GM21515 (cell line): ENCODE data around the gene TRIM47.

ENCODE experiments used
- ATAC-seq: cut with Tn5 transposase; IDR thresholded peaks from one replicate; pipeline ENCODE4 v1.9.1; 2021; ENCODE audit not compliant: unreplicated experiment

TRIM47 gene, protein sequence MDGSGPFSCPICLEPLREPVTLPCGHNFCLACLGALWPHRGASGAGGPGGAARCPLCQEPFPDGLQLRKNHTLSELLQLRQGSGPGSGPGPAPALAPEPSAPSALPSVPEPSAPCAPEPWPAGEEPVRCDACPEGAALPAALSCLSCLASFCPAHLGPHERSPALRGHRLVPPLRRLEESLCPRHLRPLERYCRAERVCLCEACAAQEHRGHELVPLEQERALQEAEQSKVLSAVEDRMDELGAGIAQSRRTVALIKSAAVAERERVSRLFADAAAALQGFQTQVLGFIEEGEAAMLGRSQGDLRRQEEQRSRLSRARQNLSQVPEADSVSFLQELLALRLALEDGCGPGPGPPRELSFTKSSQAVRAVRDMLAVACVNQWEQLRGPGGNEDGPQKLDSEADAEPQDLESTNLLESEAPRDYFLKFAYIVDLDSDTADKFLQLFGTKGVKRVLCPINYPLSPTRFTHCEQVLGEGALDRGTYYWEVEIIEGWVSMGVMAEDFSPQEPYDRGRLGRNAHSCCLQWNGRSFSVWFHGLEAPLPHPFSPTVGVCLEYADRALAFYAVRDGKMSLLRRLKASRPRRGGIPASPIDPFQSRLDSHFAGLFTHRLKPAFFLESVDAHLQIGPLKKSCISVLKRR

DNA sequence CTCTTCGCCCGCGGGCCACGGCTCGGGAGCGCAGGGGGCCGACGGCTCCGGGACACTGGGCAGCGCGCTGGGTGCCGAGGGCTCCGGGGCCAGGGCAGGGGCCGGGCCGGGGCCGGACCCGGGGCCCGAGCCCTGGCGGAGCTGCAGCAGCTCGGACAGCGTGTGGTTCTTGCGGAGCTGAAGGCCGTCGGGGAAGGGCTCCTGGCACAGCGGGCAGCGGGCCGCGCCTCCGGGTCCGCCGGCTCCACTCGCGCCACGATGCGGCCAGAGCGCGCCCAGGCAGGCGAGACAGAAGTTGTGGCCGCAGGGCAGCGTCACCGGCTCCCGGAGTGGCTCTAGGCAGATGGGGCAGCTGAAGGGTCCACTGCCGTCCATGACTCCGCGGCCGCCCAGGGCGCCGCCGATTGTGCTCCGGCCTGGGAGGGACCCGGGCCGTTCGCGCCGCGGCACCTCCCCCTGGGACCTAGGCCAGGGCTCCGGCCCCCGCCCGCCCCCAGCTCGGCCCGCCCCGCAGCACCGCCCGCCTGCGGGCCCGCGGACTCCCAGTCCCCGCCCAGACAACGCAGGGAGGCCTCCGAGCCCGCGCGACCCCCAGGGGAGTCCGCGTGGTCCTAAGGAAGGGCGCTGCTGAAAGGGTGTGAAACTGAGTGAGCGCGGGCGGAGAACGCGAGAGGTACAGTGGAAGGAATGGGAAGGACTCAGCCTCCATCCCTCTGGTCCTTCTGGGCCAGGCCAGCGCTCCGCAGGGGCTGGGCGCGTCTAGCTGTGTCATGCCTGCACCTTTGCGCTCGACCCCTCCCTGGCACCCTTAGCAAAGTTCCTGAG, at the start of gene TRIM47:
TSS of gene TRIM47 (minus strand) at position 408 of the 825 bp plus-strand sequence. CDS start at position 375, 33 bp downstream.
- no peak for ATAC-seq

DNA sequence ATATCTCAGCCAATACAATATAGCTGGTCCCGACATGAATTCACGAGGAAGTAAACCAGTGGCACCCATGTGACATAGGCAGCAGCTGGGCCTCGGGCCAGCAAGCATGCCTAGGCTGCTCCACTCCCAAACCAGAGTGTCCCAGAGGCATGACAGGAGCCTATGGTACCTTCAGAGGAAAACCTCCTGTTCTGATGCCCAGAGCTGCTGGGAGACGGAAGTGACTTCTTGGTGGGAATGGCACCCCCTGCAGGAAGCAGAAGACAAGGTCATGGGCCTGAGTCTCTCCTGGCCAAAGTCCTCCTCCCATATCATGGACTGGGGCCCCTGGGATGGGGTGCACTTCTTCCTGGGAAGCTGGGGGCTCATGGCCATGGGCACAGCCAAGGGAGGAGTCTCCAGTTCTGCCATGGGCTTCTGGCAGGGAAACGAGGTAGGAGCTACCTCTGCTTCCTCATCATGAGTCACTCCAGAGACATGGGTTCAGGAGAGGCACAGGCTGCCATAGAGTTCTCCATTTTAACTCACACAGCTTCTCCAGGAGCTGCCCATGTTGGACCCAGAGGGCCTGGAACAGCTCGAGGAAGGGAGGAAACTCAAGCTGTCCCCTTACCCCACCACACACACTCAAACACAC, 49.0 kb upstream of the TRIM47 start:
- no peak for ATAC-seq

DNA sequence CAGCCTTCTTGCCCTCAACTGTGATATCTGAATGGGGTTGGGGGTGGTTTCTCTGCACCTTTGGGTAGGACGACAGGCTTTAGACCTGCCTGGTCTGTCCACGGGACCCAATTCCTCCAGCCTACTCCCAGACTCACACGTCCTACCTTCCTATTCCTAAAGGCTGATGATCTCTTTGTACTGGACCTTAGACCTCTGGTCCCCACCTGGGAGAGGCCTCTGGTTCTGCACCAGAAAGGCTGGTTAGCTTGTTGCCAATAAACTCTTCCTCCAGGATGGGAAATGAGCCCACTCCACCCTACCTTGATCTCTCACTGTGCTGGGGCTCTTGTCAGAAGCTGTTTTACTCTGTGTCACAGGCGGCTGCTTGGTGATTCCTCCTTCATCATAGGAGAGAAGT, 48.1 kb upstream of the TRIM47 start:
- no peak for ATAC-seq

DNA sequence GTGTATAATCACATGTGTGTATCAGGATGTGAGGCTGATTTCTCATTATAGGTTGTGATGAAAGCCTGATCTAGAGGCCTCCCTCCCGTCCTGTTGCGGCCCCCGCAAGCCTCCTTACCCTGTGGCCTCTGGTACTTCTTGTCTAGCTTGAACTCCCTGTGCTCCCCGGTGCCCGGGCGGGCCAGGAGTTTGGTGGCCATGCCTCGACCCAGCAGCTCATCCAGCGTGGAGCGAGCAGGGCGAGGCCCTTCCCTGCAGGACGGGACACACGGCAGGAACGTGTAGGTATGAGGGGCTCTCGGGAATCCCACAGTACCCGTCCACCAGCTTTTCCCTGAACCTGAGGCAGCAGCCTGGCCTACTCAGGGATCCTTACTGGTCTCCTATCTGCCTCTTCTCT, 47.5 kb upstream of the TRIM47 start:
- ATAC-seq, result no peak

DNA sequence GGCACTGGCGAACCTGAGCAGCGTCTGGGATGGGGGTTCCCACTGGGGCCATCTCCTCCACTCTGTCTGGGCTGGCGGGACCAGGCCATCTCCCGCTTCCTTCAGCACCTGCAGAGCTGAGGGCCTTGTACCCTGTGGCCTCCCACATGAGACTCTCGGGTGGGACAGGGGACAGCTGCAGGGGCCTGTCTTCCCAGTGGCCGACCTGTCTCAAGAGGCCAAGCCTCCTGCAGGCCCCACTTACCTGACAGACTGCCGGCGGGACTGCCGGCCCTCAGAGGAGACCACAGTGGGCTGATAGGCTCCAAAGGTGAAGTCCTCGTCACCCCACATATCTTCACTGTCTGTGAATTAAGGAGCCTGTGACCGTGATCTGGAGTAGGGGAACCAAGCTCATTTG, 46.7 kb upstream of the TRIM47 start:
- ATAC-seq, result no peak

DNA sequence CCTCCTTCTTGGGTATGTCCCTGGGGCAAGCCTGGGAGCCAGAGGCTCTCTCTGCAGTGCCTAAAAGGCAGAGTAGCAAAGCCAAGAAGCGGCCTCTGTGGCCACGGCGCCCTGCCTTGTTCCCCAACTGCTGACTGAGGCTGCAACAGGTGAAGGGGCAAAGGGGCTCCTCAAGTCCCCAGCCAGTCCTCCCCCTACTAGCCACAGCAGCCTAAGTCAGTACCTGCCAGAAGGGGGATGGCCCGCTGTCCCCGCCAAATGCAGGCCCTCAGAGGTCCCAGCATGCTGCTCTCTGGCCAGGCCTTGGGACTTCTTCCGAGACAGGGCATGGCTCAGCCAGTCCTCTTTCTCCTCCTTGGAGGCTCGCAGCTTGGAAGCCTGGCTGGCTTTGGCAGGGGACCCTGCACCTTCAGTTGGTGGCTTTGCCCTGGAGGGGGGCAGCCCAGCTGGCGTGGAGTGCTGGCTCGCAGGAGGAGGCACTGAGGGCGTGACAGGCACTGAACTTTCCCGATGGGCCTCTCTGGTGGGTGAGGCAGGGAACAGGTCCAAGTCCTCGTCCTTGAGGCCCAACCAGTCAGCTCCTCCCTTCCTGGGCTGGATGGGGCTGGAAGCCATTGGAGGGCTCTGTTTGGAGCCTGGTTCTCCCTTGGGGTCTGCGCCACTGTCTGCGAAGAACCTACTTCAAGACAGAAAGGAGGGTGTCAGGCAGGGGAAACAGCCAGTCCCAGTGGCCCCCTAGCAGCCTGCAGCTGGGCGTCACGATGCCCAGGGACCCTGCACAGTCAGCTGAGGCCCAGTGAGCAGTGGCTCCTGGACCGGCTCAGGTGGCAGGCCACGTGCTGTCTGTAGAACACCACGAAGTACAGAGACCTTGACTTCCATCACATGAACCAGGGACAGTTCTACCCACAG, 44.8 kb upstream of the TRIM47 start:
- no peak for ATAC-seq

DNA sequence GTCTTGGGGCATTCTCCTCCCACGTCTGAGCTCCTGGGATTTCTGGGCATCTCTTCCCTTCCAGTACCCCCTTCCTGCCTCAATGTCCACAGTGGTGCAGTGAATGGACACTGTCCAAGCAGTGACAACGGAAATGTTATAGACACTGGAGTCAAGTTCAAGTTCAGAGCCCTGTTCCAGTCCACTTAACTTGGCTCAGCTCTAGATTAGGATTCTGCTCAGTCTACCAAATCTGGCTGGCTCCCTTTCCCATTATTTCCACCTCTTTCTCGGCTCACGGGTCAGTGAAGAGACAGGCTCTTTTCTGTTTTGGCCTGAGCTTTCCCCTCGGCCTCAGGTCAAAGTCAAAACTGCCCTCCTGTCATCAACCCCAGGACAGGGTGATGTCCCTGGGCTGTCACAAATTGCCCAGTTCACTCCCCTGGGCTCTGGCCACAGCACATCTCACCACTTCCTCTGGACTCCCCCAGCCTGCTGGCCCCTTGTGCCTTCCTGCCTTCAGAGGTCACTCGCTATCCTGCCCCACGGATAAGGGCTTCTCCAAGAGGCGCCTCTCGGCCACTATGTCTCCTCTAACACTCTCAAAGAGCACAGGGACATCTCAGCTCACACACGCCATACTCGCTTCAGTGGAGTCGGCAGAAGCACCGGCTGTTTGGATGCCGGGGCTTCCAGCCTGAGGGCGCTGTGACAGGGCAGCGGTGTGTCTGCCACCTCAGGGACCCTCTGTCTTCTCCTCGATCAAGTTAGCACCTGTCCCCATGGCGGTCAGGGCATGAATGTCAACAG, 44.0 kb upstream of the TRIM47 start:
- no peak for ATAC-seq

DNA sequence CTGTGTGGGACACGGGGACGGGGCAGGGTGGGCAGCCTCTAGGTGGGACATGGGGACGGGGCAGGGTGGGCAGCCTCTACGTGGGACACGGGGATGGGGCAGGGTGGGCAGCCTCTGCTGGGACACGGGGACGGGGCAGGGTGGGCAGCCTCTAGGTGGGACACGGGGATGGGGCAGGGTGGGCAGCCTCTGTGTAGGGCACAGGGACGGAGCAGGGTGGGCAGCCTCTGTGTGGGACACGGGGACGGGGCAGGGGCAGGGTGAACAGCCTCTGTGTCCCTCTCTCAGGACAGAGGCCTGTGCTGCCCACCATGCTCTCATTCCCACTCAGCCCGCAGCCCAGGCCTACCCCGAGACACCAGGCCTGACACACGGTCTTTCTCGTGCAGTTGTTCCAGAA, 43.2 kb upstream of the TRIM47 start:
- ATAC-seq, result no peak

DNA sequence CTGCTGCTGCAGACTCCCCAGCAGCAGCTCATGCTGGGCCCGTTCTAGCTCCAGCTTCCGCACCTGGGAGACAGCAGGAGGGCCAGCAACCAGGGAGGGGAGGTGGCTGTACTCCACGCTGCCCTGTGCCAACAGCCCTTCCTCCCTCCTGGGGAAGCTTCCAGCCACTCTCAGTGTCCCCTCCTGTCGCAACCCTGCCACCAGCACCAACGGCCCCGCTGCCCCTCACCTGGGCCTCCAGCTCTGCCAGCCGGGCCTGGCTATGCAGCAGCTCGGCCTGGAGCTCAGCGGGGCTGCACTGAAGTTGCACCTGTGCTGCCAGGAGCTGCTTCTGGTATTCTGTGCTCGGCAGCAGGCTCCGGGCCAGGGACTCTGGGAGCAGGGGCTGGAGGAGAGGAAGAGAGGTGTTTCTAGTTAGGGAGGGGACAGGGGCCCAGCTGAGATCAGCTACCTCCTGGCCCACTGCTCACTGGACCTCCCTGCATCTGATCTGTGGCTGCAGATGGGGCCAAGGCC, 41.7 kb upstream of the TRIM47 start:
- ATAC-seq, result no peak

DNA sequence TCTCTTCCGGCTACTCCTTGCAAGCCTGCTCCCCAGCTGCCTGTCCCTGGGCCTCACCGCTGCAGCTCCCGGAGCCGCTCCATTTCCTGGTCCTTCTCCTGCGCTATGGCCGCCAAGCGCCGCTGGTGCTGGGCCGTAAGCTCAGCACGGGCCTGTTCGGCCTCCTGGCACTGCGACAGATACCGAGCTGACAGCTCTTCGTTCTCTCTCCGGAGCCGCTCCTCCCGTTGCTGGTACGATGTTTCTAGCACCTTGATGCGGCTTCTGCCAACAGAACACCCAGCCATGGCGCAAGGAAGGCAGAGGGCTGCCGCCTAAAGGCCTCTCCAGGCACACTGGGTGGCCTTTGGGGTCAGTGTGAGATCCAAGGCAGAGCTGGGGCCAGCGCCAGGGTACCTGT, 41.2 kb upstream of the TRIM47 start:
- ATAC-seq, result no peak

DNA sequence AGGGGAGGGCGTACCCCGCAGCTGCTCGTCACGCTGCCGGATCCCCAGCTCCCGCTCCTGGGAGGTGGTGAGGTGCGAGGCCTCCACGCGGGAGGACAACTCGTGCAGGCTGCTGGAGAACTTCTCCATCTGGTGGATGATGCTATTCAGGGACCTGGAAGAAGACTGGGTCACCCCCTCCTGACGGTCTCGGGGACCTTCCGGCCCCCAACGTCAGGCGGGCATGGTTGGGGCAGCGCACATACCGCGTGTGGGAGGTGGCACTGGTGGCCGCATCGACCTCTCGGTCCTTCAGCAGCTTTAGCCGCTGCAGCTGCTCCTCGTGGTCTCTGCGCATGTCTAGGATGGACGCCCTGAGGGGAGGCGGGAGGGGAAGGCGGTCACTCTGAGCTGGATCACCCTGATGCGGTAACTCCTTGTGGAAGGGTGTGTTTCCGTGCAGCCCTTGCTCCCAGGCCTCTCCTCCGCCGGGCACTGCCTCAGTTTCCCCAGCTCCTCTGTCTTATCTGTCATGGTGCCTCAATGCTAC, 39.6 kb upstream of the TRIM47 start:
- no peak for ATAC-seq

DNA sequence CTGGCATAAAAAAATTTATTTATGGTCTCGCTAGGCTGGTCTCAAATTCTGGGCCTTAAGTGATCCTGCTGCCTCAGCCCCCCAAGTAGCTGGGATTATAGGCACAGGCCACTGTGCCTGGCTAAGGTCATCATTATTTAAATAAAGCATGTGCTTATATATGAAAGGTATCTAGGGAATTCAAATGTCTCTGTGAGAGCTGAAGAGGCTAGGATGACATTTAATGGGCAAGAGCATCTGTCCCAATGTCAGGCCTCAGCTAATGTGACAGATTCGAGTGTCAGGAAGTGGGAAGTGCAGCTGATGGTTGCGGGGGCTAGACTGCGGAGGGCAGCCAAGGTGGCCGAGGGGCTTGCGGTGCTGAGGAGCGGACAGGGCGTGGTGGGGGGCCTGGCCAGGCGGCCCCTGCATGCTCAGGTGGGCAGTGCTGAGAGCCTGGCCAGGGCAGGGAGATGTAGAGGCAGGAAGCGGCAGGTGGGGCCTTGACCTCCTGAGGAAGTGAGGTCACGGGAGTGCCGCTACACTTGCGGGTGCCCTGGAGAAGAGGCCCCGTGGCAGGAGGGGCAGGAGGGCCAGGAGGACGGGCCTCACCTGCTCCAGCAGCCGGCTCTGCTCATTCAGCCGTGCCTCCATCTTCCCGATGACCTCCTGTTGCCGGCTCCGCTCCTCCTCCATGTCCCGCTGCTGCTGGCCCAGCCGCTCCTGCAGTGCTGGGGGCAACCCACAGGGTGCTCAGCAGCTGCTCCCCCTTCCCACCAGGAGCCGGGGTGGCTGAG, 38.9 kb upstream of the TRIM47 start:
- no peak for ATAC-seq

DNA sequence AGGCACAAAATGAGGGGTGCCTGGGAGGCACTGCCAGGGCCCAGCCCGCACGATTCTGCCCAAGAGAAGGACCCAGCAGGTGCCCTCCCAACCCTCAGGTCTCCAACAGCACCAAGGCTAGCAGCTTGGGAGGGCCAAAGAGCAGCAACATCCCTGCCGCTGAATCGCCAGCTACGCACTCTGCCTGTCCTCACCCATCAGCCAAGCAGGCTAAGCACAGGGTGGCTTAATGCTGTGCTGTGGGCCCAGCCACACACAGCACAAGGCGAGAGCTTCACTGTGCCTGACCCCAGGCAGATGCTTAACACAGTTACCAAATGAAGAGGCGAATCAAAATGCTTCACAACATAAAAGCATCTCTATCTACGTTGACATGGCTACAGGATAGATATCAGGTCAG, 36.9 kb upstream of the TRIM47 start:
- no peak for ATAC-seq

DNA sequence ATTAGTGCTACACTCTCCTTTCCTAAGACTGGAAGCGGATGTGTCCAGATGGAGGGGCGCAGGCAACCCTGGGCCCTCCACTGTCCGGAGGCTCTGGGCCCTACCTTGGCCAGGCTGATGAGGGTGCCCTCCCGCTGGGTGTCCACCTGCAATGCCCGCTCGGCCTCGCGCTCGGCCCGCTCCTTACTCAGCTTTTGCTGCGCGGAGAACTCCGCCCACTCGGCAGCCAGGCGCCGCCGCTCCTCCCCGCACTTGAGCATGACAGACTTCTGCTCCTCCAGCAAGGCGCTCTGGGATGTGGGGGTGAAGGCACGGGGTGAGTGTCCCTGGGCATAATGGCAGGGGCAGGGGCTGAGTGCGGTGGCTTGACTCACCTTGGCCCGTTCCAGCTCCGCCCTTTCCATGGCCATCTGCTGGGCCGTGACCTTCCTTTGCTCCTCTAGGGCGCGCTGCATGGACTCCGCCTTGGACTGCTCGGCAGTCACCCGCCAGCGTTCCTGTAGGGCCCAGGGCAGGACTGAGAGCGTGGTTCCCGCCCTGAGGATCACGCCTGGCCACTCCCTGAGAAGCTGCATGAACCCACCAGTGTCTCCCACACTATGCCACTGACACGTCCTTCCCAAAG, 36.4 kb upstream of the TRIM47 start:
- no peak for ATAC-seq

DNA sequence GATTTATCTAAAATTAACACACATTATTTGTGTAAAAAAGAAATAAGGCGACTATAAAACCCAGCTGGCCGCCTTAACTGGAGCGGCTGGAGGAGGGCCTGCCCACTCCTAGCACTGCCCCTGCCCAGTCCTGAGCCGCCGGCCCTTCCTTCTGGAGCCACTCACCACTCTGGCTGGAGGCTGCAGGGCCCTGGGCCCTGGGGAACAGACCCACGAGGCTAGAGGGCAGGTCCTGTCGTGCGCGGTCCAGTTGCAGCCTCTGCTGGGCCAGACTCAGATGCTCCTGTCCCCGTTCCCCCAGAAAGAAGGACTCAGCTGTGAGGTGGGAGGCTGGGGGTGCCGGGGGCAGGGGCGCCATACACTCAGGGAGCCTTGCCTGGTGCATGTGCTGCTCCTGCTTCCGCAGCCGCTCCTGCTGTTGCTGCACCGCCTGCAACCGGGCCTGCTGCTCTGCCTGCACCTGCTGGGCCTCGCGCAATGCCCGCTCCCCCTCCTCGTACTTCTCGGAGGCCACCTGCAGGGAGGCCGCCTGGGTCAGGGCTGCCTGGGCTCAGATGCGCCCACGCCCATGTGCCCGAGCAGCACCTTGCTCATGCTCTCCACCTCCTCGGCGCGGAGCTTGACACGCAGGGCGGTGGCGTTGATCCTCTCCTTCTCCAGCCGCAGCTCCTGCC, 35.3 kb upstream of the TRIM47 start:
- no peak for ATAC-seq

DNA sequence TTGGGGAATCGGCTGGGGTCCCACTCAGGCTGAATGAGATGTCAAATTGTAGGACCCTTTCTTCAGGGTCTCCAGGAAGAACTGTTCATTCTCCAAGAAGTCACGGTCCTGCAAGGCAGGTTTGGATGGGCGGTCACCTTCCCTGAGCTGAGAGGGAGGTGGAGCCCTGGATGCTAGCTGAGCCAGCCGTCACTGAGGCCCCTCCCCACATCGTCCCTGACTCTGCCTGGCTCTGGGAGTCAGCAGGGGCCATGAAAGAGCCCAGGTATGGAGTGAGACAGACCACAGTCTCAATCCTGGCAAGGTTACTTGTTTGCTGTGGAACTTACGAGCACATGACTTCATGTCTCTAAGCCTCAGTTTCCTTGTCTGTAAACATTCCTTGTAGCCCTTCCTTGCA, 32.3 kb upstream of the TRIM47 start:
- ATAC-seq, result no peak

DNA sequence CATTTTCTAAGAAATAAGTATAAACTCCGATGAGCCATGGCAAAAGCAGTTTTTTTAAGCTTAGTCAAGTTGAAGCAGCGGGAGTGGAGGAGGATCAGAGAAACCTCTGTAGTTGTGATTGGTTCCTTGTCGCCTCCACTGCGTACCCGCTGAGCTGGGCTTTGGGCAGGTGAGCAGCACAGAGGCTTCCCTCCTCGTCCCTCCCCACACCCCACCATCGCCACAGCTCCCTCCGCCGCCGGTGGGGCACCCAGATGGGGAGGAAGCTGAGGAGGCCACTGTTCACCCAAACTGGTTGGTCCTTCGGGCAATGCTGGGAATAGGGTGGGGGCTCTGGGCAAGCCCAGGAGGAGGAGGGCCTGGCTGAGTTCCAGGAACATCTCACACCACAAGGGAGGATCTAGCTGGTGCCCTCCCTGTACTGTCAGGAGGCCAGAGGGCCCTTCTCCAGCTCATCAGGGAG, 31.5 kb upstream of the TRIM47 start:
- no peak for ATAC-seq
